GM21526 (cell line): Measurements from ENCODE around the gene PLEKHA6.
"Not testable (repeated sequence)": the region's sequence is repeated elsewhere in the genome, so short reads cannot be mapped to it uniquely, and the experiment has no call there.

Experiments used
- ATAC-seq: cut with Tn5 transposase; IDR thresholded peaks from one replicate; pipeline ENCODE4 v1.9.1; 2021; ENCODE audit warnings: moderate library complexity; ENCODE audit not compliant: unreplicated experiment, low FRiP score

PLEKHA6 gene

DNA sequence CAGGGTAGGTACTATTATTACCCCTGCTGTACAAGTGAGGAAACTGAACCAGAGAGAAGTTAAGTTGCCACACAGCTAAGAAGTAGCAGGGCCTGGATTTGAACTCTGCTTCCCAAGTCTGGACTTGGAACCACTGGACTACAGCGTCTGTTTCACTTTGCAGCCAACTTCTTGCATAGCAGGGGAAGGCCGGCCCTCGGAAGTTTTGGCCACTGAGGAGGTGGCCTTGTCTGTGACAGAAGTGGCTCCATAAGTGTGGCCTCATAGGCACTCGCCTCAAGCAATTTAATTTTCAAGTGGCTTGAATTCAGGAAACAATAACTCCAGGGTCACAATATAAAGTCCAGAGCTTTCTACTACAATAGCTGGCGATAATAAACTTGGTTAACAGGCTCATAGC is 41.4 kb downstream of the PLEKHA6 start:
- ATAC-seq: no peak

DNA sequence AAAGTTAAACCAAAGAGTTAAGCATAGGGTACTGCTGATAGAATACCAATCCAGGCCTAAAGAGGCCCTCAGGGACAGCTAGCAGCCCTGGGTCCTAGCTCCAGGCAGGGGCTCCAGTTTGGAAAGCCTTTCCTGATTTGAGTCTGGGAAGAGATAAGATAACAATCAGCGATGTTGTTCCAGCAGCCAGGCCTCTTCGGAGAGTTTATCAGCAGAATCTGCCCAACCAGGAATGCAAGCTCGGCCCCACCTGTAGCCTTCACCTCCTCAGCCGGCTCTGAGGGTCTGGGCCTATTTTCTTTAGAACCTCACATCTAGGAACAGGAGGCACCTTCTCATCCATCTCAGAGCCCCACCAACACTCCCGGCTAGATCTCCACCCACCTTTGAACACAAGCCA is 42.6 kb downstream of the PLEKHA6 start:
- no peak for ATAC-seq

DNA sequence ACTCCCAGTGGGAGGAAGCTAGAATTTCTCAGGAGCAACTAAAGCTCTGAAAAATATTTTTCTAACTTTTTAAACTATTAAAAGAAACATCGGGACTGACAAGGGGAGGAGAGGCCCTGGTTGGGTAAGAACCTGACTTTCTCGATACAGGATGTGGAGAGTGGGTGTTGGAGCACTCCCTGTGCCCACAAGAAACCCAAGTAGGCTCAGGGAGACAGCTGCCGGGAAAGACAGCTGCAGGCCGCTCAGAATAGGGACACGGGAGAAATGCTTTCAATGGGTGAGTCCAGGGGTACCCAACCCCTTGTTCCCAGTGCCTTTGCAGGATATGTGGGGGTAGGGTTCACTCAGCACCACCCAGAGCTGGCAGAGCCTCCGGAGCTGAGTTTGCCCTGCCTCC is 43.6 kb downstream of the PLEKHA6 start:
- ATAC-seq: no peak

DNA sequence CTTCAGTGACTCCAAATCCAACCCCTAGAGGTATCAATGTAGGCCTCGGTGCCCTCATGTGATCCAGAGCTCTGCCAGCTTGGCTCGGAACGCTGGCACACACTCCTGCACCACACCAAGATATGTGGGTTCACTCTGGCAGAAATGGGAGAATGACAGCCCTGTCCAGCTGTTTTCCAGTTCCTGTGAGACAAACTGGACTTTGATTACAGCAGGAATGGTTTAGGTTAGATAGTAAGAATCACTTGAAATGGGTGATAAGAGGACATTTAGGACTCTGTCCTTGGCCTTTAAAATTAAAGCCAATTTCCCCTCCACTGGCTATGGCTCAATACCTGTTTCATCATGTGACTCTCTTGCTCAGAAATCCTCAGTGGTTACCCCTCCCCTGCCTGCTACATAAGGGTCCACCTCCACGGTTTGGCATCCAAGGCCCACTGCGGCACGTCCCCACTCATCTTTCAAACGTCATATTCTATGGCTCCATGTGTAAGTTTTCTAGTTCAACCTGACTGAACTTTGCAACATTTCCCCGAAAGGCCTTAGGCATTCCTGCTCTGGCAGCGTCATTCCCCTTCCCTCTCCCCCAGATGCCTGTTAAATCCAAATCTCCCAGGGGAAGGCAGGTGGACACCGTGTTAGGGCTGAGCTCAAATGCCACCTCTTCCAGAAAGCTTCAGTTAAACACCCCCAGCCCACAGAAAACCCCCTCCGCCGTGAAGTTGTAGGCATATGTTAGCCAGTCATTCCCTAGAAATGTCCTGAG is 44.7 kb downstream of the PLEKHA6 start:
- no peak for ATAC-seq

- ATAC-seq: no peak
Measured at GRCh38 chr1:204314171-204314892, 45.4 kb downstream of the PLEKHA6 start.

- no peak for ATAC-seq
Measured at GRCh38 chr1:204313675-204314074, 46.1 kb downstream of the PLEKHA6 start.

DNA sequence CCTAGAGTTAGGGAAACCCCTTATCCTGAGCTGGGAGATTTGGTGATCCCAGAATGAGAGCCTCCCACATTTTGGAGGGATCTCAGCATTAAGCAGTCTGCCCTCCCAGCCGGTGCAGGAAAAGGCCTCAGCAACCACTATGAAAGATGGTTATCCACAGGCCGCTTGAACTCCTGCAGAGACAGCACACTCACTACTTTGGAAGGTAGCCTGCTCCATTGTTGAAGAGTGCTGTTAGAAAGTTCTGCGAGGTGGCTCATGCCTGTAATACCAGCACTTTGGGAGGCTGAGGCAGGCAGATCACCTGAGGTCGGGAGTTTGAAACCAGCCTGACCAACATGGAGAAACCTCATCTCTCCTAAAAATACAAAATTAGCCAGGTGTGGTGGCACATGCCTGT is 48.8 kb downstream of the PLEKHA6 start:
- ATAC-seq: not testable (repeated sequence)

DNA sequence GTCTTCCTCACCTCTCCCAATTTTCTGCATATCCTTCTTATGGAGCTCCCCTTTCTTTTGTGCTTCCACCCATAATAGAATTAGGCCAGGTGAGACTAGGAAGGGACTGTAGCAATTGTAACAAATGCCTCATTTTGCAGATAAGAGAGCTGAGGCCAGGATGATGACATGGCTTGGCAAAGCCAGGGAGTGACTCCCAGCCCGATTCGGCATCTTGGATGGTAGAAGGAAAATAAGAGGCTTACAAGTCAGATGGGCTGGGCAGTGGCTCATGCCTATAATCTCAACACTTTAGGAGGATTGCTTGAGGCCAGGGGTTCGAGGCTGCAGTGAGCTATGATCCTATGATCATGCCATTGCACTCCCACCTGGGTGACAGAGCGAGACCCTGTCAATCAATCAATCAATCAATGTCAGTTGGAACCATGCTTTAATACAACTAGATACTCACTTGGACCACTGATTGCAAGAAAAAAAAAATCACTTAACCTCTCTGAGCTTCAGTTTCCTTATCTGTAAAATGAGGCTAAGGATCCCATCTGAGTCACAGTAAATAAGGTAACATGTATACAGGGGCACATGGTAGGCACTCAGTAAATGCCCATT is 51.6 kb downstream of the PLEKHA6 start:
- ATAC-seq: no peak

- ATAC-seq: no peak
Measured at GRCh38 chr1:204307334-204307883, 52.3 kb downstream of the PLEKHA6 start.

DNA sequence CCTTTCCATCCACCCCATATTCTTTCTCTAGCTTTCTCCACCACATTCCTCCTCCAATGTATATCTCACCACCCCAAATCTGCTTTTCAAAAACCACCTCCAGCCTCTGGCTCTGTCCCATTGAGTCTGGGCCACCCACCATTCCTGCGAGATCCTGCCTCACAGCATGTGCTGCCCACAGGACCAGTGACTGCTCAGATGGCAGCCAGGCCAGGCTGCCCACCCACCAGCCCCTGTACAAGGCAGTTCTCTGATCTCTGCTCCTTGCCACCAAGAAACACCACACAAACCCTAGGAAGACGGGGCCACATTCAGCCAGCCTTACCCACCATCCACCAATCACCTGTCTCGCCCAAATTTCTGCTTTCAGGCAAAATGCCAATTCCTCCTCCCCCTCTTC is 53.7 kb downstream of the PLEKHA6 start:
- no peak for ATAC-seq

DNA sequence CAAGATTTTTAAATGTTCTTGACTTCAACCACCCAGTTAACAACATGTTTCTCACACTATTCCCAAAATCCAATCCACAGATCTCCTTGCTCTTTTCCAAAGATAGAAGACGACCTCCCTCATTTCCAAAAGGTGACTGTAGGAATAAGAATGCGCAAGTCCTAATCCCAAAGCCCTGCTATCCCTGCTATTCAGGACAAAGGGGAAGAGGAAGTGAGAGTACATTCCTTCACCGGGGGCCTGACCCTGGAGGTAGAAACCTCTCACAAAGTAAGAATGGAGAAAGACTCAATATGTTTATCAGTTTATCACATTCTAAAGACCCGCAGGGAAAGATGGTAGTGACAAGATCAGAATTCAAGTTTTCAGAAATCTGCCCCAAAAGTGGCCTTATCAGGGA is 55.7 kb downstream of the PLEKHA6 start:
- ATAC-seq: no peak

DNA sequence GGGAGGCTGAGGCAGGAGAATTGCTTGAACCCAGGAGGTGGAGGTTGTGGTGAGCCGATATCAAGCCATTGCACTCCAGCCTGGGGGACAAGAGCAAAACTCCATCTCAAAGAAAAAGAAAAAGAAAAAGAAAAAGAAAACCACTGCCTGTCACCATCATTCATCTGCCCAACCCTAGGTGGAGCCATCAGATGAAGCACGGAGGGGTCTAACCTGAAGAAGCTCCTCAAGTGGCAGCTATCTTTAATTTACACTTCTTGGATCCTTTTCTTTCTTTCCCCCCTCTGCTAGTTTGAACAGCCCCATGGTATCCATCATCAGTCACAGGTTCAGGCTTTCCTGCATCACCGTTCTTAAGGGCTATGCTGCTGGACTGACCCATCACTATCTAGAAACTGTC is 57.0 kb downstream of the PLEKHA6 start:
- ATAC-seq: no peak

- ATAC-seq: no peak
Measured at GRCh38 chr1:204301171-204301957, 58.4 kb downstream of the PLEKHA6 start.

DNA sequence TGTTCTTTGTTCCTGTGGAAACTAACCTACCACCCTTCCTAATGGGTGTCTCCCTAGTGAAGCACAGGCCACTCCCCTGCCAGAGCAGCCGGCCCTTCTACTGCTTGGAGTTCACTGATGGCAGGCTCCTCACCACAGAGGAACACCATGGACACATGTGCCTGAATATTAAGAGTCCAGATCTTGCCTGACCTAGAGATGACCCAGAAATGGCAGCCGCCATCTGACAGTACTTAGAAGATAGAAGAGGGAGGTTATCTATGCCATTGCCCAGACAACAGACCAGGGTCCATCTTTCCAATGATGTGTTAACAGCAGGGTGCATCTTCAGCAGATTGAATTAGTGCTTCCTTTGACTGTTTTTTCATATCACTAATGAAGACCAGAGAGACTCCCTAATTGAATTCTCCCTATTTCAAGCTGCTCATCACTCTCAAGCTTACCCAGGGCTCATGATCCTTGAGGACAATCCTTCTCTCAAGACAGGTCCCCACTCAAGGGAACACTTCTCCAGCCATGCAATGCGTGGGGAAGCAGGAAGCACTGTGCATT is 59.8 kb downstream of the PLEKHA6 start:
- ATAC-seq: no peak

DNA sequence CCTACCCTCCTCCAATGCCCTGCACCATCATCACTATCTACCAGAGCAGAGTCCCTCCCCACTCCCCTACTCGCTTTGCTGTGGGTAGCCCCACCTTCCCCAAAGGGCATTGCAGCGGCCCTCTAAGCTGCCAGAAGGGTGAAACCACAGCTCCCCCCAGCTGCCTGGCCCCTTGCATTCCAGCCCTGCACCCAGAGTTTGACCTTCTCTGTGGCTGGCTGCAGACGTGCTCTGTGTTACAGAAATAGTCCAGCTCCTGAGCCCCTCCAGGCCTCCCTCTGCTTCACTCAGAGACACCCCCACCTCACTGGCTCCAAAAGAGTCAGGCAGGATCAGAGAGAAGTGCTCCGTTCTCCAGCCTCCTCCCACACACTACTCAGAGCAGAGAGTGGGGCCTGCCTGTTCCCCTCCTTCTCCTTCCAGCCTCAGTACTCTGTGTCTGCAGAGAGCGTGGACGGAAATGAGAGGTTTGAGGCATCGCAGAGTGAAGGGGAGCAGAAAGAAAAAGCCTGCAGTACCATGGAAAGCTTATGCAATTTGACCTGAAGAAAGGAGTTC is 63.2 kb downstream of the PLEKHA6 start:
- no peak for ATAC-seq

DNA sequence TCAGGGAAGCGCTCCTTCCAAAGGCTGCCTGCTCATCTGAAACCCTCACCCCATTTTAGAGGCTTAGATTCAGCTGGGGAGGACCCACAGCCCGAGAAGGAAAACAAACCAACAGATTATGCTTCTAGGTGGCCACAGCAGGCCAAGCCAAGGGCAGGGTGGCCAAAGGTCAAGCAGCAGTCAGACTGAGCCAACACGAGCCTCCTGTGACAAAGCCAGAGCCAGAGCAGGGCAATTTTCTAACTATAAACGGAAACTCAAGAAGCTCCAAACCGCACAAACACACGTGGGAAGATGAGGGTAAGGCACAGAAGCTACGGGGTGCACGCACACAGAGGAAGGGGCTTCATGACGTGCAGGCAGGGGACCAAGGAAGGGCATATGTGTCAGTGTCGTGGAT is 64.1 kb downstream of the PLEKHA6 start:
- ATAC-seq: no peak

DNA sequence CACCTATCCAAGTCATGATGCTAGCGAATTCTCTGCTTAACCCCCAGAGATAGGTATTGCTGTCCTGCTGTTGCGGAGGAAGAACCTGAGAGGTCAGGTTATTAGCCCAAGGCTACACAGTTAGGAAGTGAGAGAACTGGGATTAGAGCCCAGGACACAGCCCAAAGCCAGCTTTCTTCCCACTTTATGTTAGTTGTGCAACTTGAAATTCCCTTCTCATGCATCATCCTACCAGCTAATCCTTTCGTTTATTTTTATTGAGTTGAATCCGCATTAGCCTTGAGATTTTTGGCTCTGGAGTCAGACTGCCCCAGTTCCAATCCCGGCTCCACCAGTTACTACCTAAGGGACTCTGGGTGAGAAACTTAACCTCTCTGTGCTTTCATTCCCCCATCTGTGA is 65.4 kb downstream of the PLEKHA6 start:
- no peak for ATAC-seq

GRCh38 chr1:204293605-204294337 is 66.0 kb downstream of the PLEKHA6 start:
- no peak for ATAC-seq

- no peak for ATAC-seq
Measured at GRCh38 chr1:204292740-204293139, 67.0 kb downstream of the PLEKHA6 start.
